ENCODE measurements around the gene EPB41. TPM values are rescaled to one million over a fixed set of nuclear protein-coding genes. Genes with fewer than 3 reads are reported as not detected.
"Not testable (repeated sequence)": the region's sequence is repeated elsewhere in the genome, so short reads cannot be mapped to it uniquely, and the experiment has no call there.

The EPB41 gene
- total and polyA plus RNA-seq, 2 donors from 2014 or later = 9.9 to 38.8 TPM

DNA sequence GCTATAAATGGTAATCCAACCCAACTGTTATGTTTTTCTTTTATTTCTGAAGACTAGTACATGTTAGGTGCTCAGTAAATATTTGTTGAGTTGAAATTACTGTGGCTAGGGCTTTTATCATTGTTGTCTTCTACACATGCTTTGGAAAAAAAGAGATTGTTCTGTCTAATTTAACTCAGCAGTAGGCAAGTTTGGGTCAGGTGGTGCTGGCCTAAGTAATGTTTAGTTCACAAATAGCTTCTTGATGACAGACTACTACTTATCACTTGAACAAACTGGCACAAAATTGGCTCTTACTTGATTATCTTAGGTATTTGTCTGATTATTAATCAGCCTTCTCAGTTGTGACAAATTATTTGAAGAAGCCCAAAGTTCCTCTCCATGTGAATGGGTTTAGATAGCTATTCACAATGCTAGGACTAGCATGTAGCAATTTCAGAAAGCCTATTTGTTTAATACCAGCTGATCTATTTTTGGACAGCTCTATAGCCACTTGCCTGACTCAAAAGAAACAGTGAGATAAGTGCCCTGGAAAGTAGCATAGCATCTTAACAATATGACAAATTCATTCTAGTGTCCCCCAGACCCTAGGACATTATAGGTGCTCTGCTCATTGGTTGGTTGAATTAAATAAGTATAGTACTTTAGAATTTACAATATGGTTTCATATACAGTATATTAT lies 176.7 kb downstream of the EPB41 start:
- TF ChIP-seq, protein P1, sequence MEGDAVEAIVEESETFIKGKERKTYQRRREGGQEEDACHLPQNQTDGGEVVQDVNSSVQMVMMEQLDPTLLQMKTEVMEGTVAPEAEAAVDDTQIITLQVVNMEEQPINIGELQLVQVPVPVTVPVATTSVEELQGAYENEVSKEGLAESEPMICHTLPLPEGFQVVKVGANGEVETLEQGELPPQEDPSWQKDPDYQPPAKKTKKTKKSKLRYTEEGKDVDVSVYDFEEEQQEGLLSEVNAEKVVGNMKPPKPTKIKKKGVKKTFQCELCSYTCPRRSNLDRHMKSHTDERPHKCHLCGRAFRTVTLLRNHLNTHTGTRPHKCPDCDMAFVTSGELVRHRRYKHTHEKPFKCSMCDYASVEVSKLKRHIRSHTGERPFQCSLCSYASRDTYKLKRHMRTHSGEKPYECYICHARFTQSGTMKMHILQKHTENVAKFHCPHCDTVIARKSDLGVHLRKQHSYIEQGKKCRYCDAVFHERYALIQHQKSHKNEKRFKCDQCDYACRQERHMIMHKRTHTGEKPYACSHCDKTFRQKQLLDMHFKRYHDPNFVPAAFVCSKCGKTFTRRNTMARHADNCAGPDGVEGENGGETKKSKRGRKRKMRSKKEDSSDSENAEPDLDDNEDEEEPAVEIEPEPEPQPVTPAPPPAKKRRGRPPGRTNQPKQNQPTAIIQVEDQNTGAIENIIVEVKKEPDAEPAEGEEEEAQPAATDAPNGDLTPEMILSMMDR (IDR thresholded peaks at IDR 0.05; ENCODE audit: borderline replicate concordance, extremely low read depth, insufficient read depth) = no peak
- Histone ChIP-seq H3K4me1 (ENCODE audit: control insufficient read depth in 2 of 3, insufficient read depth in 2 of 3, low read depth in 1 of 3, low read length in 3 of 3) (no peaks in the 10 kb centered on the region), H3K36me3 (ENCODE audit: control insufficient read depth in 2 of 3, insufficient read depth in 3 of 3, low read length in 3 of 3) (no peaks in the 10 kb centered on the region), H3K9ac (ENCODE audit: low read length in 3 of 3) (no peak overlapping the region), H3K9me3 (ENCODE audit: control insufficient read depth in 2 of 3, insufficient read depth in 1 of 3, low read length in 3 of 3) (no peaks in the 10 kb centered on the region), H3K4me3 (ENCODE audit: low read length in 3 of 3) (no peak overlapping the region), H3K27ac (ENCODE audit: low read depth in 2 of 2, low read length in 2 of 2) (no peak overlapping the region), H3K27me3 (ENCODE audit: control insufficient read depth, insufficient read depth, low read length) (no peaks in the 10 kb centered on the region)
- FAIRE-seq (no peak), DNase-seq (no peak)
- intact Hi-C loops (cut with DNase I) = no loop called here

DNA sequence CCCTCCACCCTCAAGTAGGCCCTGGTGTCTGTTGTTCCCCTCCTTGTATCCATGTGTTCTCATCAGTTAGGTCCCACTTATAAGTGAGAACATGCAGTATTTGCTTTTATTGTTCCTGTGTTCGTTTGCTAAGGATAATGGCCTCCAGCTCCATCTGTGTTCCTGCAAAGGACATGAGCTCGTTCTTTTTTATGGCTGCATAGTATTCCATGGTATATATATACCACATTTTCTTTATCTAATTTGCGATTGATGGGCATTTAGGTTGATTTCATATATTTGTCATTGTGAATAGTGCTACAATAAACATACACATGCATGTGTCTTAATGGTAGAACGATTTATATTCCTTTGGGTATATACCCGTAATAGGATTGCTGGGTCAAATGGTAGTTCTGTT lies 178.3 kb downstream of the EPB41 start:
- H3K4me3 ChIP-seq (ENCODE audit: low read length in 3 of 3); FAIRE-seq; H3K36me3 ChIP-seq (ENCODE audit: control insufficient read depth in 2 of 3, insufficient read depth in 3 of 3, low read length in 3 of 3); intact Hi-C loops (cut with DNase I); H3K9ac ChIP-seq (ENCODE audit: low read length in 3 of 3); H3K27me3 ChIP-seq (ENCODE audit: control insufficient read depth, insufficient read depth, low read length); H3K4me1 ChIP-seq (ENCODE audit: control insufficient read depth in 2 of 3, insufficient read depth in 2 of 3, low read depth in 1 of 3, low read length in 3 of 3); H3K27ac ChIP-seq (ENCODE audit: low read depth in 2 of 2, low read length in 2 of 2); H3K9me3 ChIP-seq (ENCODE audit: control insufficient read depth in 2 of 3, insufficient read depth in 1 of 3, low read length in 3 of 3); DNase-seq: not testable (repeated sequence)

DNA sequence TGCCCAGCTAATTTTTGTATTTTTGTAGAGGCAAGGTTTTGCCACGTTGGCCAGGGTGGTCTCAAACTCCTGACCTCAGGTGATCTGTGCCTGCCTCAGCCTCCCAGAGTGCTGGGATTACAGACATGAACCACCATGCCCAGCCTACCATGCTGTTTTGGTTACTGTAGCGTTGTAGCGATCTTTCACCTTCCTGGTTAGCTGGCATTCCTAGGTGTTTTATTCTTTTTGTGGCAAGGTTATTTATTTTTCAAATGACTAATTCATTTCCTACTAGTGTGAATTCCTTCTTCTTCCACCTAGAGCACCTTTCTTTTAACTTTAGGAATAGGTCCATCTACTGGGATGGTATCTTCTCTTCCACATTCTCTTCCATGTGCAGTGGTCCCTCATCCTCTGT lies 180.1 kb downstream of the EPB41 start:
- TF ChIP-seq, protein P1 (IDR thresholded peaks at IDR 0.05; ENCODE audit: borderline replicate concordance, extremely low read depth, insufficient read depth) = no peak
- no peak overlapping the region for H3K4me3 ChIP-seq (ENCODE audit: low read length in 3 of 3)
- no peak overlapping the region for H3K27ac ChIP-seq (ENCODE audit: low read depth in 2 of 2, low read length in 2 of 2)
- no peaks in the 10 kb centered on the region for H3K9me3 ChIP-seq (ENCODE audit: control insufficient read depth in 2 of 3, insufficient read depth in 1 of 3, low read length in 3 of 3)
- intact Hi-C loops (cut with DNase I) = no loop called here
- no peak for DNase-seq
- no peaks in the 10 kb centered on the region for H3K27me3 ChIP-seq (ENCODE audit: control insufficient read depth, insufficient read depth, low read length)
- no peaks in the 10 kb centered on the region for H3K36me3 ChIP-seq (ENCODE audit: control insufficient read depth in 2 of 3, insufficient read depth in 3 of 3, low read length in 3 of 3)
- no peaks in the 10 kb centered on the region for H3K4me1 ChIP-seq (ENCODE audit: control insufficient read depth in 2 of 3, insufficient read depth in 2 of 3, low read depth in 1 of 3, low read length in 3 of 3)
- no peak overlapping the region for H3K9ac ChIP-seq (ENCODE audit: low read length in 3 of 3)
- no peak for FAIRE-seq

DNA sequence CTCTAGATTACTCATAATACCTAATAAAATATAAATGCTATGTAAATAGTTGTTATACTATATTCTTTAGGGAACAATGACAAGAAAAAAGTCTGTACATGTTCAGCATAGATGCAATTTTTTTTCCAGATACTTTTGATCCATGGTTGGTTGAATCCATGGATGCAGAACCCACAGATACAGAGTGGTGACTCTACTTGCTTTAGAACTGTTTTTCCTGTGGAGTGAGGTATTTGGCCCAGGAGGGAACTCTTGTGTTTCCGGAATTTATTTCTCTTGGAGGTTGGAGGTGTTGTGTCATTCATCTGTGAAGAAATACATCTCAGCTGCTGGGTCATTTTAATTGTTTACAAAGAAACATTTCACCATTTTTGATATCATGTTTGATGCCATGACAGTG lies 180.6 kb downstream of the EPB41 start:
- Histone ChIP-seq H3K4me1 (ENCODE audit: control insufficient read depth in 2 of 3, insufficient read depth in 2 of 3, low read depth in 1 of 3, low read length in 3 of 3) (no peaks in the 10 kb centered on the region), H3K27me3 (ENCODE audit: control insufficient read depth, insufficient read depth, low read length) (no peaks in the 10 kb centered on the region), H3K9ac (ENCODE audit: low read length in 3 of 3) (no peak overlapping the region), H3K4me3 (ENCODE audit: low read length in 3 of 3) (no peak overlapping the region), H3K9me3 (ENCODE audit: control insufficient read depth in 2 of 3, insufficient read depth in 1 of 3, low read length in 3 of 3) (no peaks in the 10 kb centered on the region), H3K27ac (ENCODE audit: low read depth in 2 of 2, low read length in 2 of 2) (no peak overlapping the region), H3K36me3 (ENCODE audit: control insufficient read depth in 2 of 3, insufficient read depth in 3 of 3, low read length in 3 of 3) (no peaks in the 10 kb centered on the region)
- DNase-seq (no peak), FAIRE-seq (no peak)
- TF ChIP-seq, protein P1 (IDR thresholded peaks at IDR 0.05; ENCODE audit: borderline replicate concordance, extremely low read depth, insufficient read depth) = no peak
- intact Hi-C loops (cut with DNase I) = no loop called here
